Endothelial cell of umbilical vein (primary cell): ENCODE measurements around the gene ARHGEF10L. TPM values are rescaled to one million over a fixed set of nuclear protein-coding genes. Genes with fewer than 3 reads are reported as not detected.

Experiments
- BruUV-seq: library from RNA; stranded (reverse); fragments of 400-500 nt; replicated peaks from 2 replicates; lab custom pipeline; 2021; lab: Mats Ljungman, UMichigan
- CTCF ChIA-PET: fragments of 300-600, 350-600 bp; sonication (Branson Sonifier 250); formaldehyde crosslinking; loops from one replicate; lab custom pipeline; 2021; ENCODE audit warnings: antibody characterized with exemption, inconsistent platforms; lab: Charles Lee
- POLR2A ChIA-PET: fragments of 300-600, 350-600 bp; sonication (Branson Sonifier 250); formaldehyde crosslinking; loops from one replicate; lab custom pipeline; 2021; ENCODE audit warnings: antibody characterized with exemption, inconsistent platforms; lab: Charles Lee
- DNase-seq: peaks from one replicate; pipeline ENCODE4 v3.0.0-alpha.2; 2011; ENCODE audit warnings: low read depth, low spot score
- FAIRE-seq: peaks from 2 replicates; lab custom pipeline; 2011; peaks lifted over from hg19 to GRCh38; lab: Jason Lieb, UNC
- H2AFZ ChIP-seq: 2 replicates; pipeline ENCODE4 v1.6.0; 2012; ENCODE audit warnings: low read depth, low read length, control low read depth, inconsistent platforms
- H3K27ac ChIP-seq: 2 replicates; pipeline ENCODE4 v1.5.1; 2011; ENCODE audit warnings: low read depth, mild to moderate bottlenecking, control low read depth, low read length, moderate library complexity; ENCODE audit not compliant: insufficient read depth
- H3K27me3 ChIP-seq, 2 experiments: 2 replicates each; pipeline versions ENCODE4 v1.6.0 to v1.6.1; 2011; ENCODE audit warnings: low read length in 2 of 2, mixed read lengths in 1 of 2; ENCODE audit not compliant: control insufficient read depth in 2 of 2, insufficient read depth in 2 of 2
- H3K36me3 ChIP-seq, 2 experiments: 2 replicates in 1 of 2; 3 replicates in 1 of 2; pipeline ENCODE4 v1.5.1; 2011; ENCODE audit warnings: low read length in 2 of 2, mild to moderate bottlenecking in 1 of 2, moderate library complexity in 1 of 2; ENCODE audit not compliant: control insufficient read depth in 2 of 2, insufficient read depth in 2 of 2; ENCODE audit errors: extremely low read depth in 1 of 2
- H3K4me1 ChIP-seq: 3 replicates; pipeline ENCODE4 v1.5.1; 2011; ENCODE audit warnings: mild to moderate bottlenecking, low read length; ENCODE audit not compliant: control insufficient read depth, insufficient read depth; ENCODE audit errors: extremely low read depth
- H3K4me2 ChIP-seq: 2 replicates; pipeline ENCODE4 v1.6.1; 2011; ENCODE audit warnings: low read length, control low read depth, mixed read lengths; ENCODE audit not compliant: insufficient read depth
- H3K4me3 ChIP-seq, 3 experiments: fragments of 200-600 bp in 1 of 3; sonication (generic), shearing (Covaris generic) in 1 of 3; replicated peaks in 1 of 3; 2 replicates each; pipeline ENCODE4 v1.5.1; 2011 to 2016; ENCODE audit warnings: control low read depth in 3 of 3, low read length in 3 of 3, mild to moderate bottlenecking in 2 of 3, inconsistent platforms in 1 of 3, low read depth in 1 of 3, moderate library complexity in 1 of 3; ENCODE audit not compliant: insufficient read depth in 1 of 3
- H3K79me2 ChIP-seq: 2 replicates; pipeline ENCODE4 v1.6.0; 2012; ENCODE audit warnings: low read length, inconsistent platforms; ENCODE audit not compliant: control insufficient read depth, insufficient read depth
- H3K9ac ChIP-seq: replicated peaks from 2 replicates; pipeline ENCODE3; 2011; ENCODE audit warnings: low read length, control low read depth; ENCODE audit not compliant: insufficient read depth; ENCODE audit errors: extremely low read depth
- H3K9me1 ChIP-seq: replicated peaks from 3 replicates; pipeline ENCODE4 v1.6.0; 2011; ENCODE audit warnings: mild to moderate bottlenecking, low read length; ENCODE audit not compliant: control insufficient read depth, insufficient read depth; ENCODE audit errors: extremely low read depth
- H3K9me3 ChIP-seq: replicated peaks from 2 replicates; pipeline ENCODE4 v1.5.1; 2012; ENCODE audit warnings: low read length, inconsistent platforms; ENCODE audit not compliant: control insufficient read depth, insufficient read depth
- H4K20me1 ChIP-seq: replicated peaks from 2 replicates; pipeline ENCODE3; 2011; ENCODE audit warnings: mild to moderate bottlenecking, low read length; ENCODE audit not compliant: control insufficient read depth, insufficient read depth; ENCODE audit errors: extremely low read depth
- CTCF ChIP-seq, 2 donors: IDR thresholded peaks; 1 replicate in 1 of 2; 2 replicates in 1 of 2; pipeline ENCODE4 v1.5.1; 2011; ENCODE audit warnings: low read length in 2 of 2, mild to moderate bottlenecking in 2 of 2, moderate library complexity in 2 of 2, control low read depth in 1 of 2, inconsistent platforms in 1 of 2, low read depth in 1 of 2; ENCODE audit not compliant: insufficient read depth in 1 of 2; ENCODE audit errors: extremely low read depth in 1 of 2
- EZH2 ChIP-seq: IDR thresholded peaks from 2 replicates; pipeline ENCODE4 v1.6.1; 2012; ENCODE audit warnings: borderline replicate concordance, low read depth, mild to moderate bottlenecking, moderate library complexity, low read length, inconsistent platforms; ENCODE audit not compliant: severe bottlenecking
- FOS ChIP-seq: IDR thresholded peaks from 2 replicates; pipeline ENCODE4 v1.6.1; 2011; ENCODE audit warnings: mild to moderate bottlenecking, low read length, moderate library complexity, borderline replicate concordance; ENCODE audit not compliant: insufficient read depth
- GATA2 ChIP-seq: IDR thresholded peaks from 2 replicates; pipeline ENCODE4 v1.7.0; 2011; ENCODE audit warnings: low read depth, mild to moderate bottlenecking, moderate library complexity, mixed read lengths, low read length; ENCODE audit not compliant: insufficient read length, insufficient read depth
- JUN ChIP-seq: IDR thresholded peaks from 2 replicates; pipeline ENCODE4 v1.6.1; 2011; ENCODE audit warnings: borderline replicate concordance, low read depth; ENCODE audit not compliant: insufficient read length, insufficient read depth
- MAX ChIP-seq: IDR thresholded peaks from 2 replicates; pipeline ENCODE4 v1.6.1; 2011; ENCODE audit not compliant: insufficient read depth, insufficient read length
- MYC ChIP-seq: IDR thresholded peaks from one replicate; pipeline ENCODE4 v1.6.1; 2011; ENCODE audit warnings: mild to moderate bottlenecking, low read depth, low read length
- POLR2A ChIP-seq: IDR thresholded peaks from 2 replicates; pipeline ENCODE4 v1.6.1; 2012; ENCODE audit warnings: low read depth, mild to moderate bottlenecking, control low read depth, low read length
- POLR2AphosphoS5 ChIP-seq: IDR thresholded peaks from 2 replicates; pipeline ENCODE4 v1.6.1; 2012; ENCODE audit warnings: low read depth, mild to moderate bottlenecking, control low read depth, low read length, moderate library complexity; ENCODE audit not compliant: insufficient read depth
- dilution Hi-C: fragments of 300-500 bp; cut with MboI; formaldehyde crosslinking; loops from one replicate; pipeline ENCODE4 v1.15.0; 2019; ENCODE audit warnings: low sequenced_read_pairs; ENCODE audit not compliant: extremely low pct_ligation_motif_present
- intact Hi-C: fragments of 100-400 bp; cut with micrococcal nuclease; formaldehyde crosslinking; loops from one replicate; pipeline ENCODE4 v1.10.0; 2022
- polyA plus RNA-seq, 4 experiments: library from polyadenylated mRNA; depleted of rRNA in 3 of 4; stranded (reverse) in 3 of 4; unstranded in 1 of 4; fragments of >200 nt; gene quantifications; 2 replicates each; pipeline versions ENCODE4 v1.2.1 to v1.2.3, GENCODE V29; 2011 to 2012; ENCODE audit warnings: missing spikeins in 1 of 4
- total RNA-seq: library from RNA; stranded (reverse); gene quantifications from 2 replicates; pipeline ENCODE4 v1.2.3, GENCODE V29; 2021

Gene ARHGEF10L
- total and polyA plus RNA-seq, 2 donors (not counting 3 experiments of a cell fraction or from before 2014, with no cell fraction given) = 1.9 to 5.2 TPM

- TF ChIP-seq MAX (no peak), GATA2 (no peak), FOS (no peak), MYC (no peak), POLR2AphosphoS5 (no peak), CTCF (IDR thresholded peaks at IDR 0.05; ENCODE audit: extremely low read depth in 1 of 2, insufficient read depth in 1 of 2, low read depth in 1 of 2, low read length in 2 of 2) (no peak), JUN (no peak), EZH2 (no peak), POLR2A (no peak)
- H3K4me2 ChIP-seq = no peak overlapping the region
- DNase-seq (no peak), FAIRE-seq (no peak)
- H3K36me3 ChIP-seq = no peaks in the 10 kb centered on the region
- H3K4me1 ChIP-seq = no peaks in the 10 kb centered on the region
- BruUV-seq = no TSS peak
- intact Hi-C loops (no loop called here), dilution Hi-C loops (no loop called here)
- H3K9ac ChIP-seq = no peak overlapping the region
- no peaks in the 10 kb centered on the region for H3K79me2 ChIP-seq
- no peaks in the 10 kb centered on the region for H4K20me1 ChIP-seq
- H3K27ac ChIP-seq = no peak overlapping the region
- ChIA-PET POLR2A (no interaction called here), CTCF (no interaction called here)
- no peak overlapping the region for H2AFZ ChIP-seq
- H3K9me1 ChIP-seq = no peaks in the 10 kb centered on the region
- no peak overlapping the region for H3K4me3 ChIP-seq
- no peaks in the 10 kb centered on the region for H3K9me3 ChIP-seq
- no peaks in the 10 kb centered on the region for H3K27me3 ChIP-seq
These were observed 205.4 kb downstream of the ARHGEF10L start for GRCh38 chr1:17744666-17745478.
